Peyer's patch (tissue), 4 donors: ENCODE results near the gene GABARAP.

Experiments used
- POLR2A ChIP-seq, 2 donors: fragments of 450-650 bp; IDR thresholded peaks; one replicate each; pipeline ENCODE4 v1.5.1; 2017; ENCODE audit warnings: antibody characterized with exemption in 2 of 2, mild to moderate bottlenecking in 2 of 2, moderate library complexity in 2 of 2
- TF ChIP-seq, protein P1 (sequence below), 6 experiments: fragments of 450-650 bp in 4 of 6; fragments of 200-600 bp in 2 of 6; sonication (generic) in 1 of 6; IDR thresholded peaks; one replicate each; pipeline ENCODE4 v1.5.1; 2017 to 2019; ENCODE audit warnings: antibody characterized with exemption in 6 of 6, mild to moderate bottlenecking in 3 of 6, moderate library complexity in 1 of 6

DNA sequence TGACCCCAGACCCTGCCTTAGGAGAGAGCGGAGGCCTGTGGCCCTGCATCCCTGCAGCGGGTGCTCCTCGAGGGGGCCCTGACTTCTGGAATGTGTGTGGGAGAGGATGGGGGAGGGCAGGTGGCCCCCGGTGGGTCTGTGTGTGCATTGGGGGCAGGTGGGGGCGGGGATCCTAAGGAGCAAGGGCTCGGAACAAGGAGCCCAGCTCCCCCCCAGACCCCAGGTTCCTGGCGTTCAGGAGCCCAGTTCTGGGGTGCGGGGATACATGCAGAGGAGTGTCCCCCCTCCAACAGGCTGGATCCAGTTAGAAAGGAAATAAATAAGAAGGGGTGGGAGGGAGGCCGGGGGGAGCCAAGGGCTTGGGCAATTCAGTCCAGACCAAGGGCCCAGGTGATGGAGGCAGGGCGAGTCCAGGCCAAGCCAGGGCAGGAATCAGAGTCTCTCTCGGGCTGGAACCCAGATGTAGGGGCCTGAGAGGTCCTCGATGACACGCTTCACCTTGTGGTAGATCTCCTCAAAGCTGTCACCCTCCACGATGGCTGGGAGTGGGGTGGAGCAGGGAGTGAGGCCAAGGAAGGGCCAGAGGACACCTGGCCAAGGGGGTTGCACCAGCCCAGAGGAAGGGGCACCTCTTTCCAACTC, 51.9 kb downstream of the GABARAP start:
- TF ChIP-seq, protein P1, sequence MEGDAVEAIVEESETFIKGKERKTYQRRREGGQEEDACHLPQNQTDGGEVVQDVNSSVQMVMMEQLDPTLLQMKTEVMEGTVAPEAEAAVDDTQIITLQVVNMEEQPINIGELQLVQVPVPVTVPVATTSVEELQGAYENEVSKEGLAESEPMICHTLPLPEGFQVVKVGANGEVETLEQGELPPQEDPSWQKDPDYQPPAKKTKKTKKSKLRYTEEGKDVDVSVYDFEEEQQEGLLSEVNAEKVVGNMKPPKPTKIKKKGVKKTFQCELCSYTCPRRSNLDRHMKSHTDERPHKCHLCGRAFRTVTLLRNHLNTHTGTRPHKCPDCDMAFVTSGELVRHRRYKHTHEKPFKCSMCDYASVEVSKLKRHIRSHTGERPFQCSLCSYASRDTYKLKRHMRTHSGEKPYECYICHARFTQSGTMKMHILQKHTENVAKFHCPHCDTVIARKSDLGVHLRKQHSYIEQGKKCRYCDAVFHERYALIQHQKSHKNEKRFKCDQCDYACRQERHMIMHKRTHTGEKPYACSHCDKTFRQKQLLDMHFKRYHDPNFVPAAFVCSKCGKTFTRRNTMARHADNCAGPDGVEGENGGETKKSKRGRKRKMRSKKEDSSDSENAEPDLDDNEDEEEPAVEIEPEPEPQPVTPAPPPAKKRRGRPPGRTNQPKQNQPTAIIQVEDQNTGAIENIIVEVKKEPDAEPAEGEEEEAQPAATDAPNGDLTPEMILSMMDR (IDR thresholded peaks at IDR 0.05), result no peak
- no peak for TF ChIP-seq POLR2A (IDR thresholded peaks at IDR 0.05)
